Fibroblast of lung (primary cell): ENCODE measurements around the gene CCNF. TPM values are rescaled to one million over a fixed set of nuclear protein-coding genes. Genes with fewer than 3 reads are reported as not detected.

Experiments used
- DNase-seq, 2 donors: peaks; one replicate each; pipeline versions ENCODE4 v3.0.0 to v3.0.0-alpha.2; 2010; ENCODE audit warnings: low read depth in 2 of 2
- H2AFZ ChIP-seq: 2 replicates; pipeline ENCODE4 v1.5.1; 2012; ENCODE audit warnings: low read length, control low read depth, inconsistent platforms
- H3K27ac ChIP-seq: 2 replicates; pipeline ENCODE4 v1.5.1; 2011; ENCODE audit warnings: low read length, control low read depth; ENCODE audit not compliant: insufficient read depth
- H3K27me3 ChIP-seq: 2 replicates; pipeline ENCODE4 v1.5.1; 2011; ENCODE audit warnings: mild to moderate bottlenecking, low read length; ENCODE audit not compliant: control insufficient read depth, insufficient read depth
- H3K36me3 ChIP-seq: 2 replicates; pipeline ENCODE4 v1.5.1; 2011; ENCODE audit warnings: low read length; ENCODE audit not compliant: control insufficient read depth, insufficient read depth
- H3K4me1 ChIP-seq: 2 replicates; pipeline ENCODE4 v1.5.1; 2011; ENCODE audit warnings: low read length; ENCODE audit not compliant: control insufficient read depth, insufficient read depth; ENCODE audit errors: extremely low read depth
- H3K4me2 ChIP-seq: 2 replicates; pipeline ENCODE4 v1.5.1; 2011; ENCODE audit warnings: low read length, control low read depth; ENCODE audit not compliant: insufficient read depth; ENCODE audit errors: extremely low read depth
- H3K4me3 ChIP-seq, 4 experiments: fragments of 200-600 bp in 1 of 4; sonication (generic) in 1 of 4; replicated peaks in 1 of 4; 2 replicates each; pipeline ENCODE4 v1.5.1; 2011 to 2016; ENCODE audit warnings: low read length in 4 of 4, low read depth in 3 of 4, mild to moderate bottlenecking in 3 of 4, control low read depth in 2 of 4, inconsistent platforms in 1 of 4, mixed read lengths in 1 of 4; ENCODE audit not compliant: insufficient read depth in 1 of 4; ENCODE audit errors: control extremely low read depth in 1 of 4
- H3K79me2 ChIP-seq: 2 replicates; pipeline ENCODE4 v1.5.1; 2012; ENCODE audit warnings: mild to moderate bottlenecking, low read length, inconsistent platforms; ENCODE audit not compliant: control insufficient read depth, insufficient read depth
- H3K9ac ChIP-seq: 2 replicates; pipeline ENCODE4 v1.5.1; 2011; ENCODE audit warnings: mild to moderate bottlenecking, low read length, control low read depth; ENCODE audit not compliant: insufficient read depth
- H3K9me3 ChIP-seq: 2 replicates; pipeline ENCODE4 v1.5.1; 2012; ENCODE audit warnings: low read depth, low read length; ENCODE audit not compliant: control insufficient read depth, insufficient read depth
- H4K20me1 ChIP-seq: 2 replicates; pipeline ENCODE4 v1.5.1; 2011; ENCODE audit warnings: low read length; ENCODE audit not compliant: control insufficient read depth, insufficient read depth; ENCODE audit errors: extremely low read depth
- CTCF ChIP-seq, 2 donors: IDR thresholded peaks in 1 of 2; conservative IDR thresholded peaks in 1 of 2; 1 replicate in 1 of 2; 2 replicates in 1 of 2; pipeline ENCODE4 v1.5.1; 2011 to 2012; ENCODE audit warnings: low read length in 2 of 2, control low read depth in 1 of 2, inconsistent platforms in 1 of 2, low read depth in 1 of 2, mild to moderate bottlenecking in 1 of 2
- EZH2 ChIP-seq: IDR thresholded peaks from 2 replicates; pipeline ENCODE4 v1.5.1; 2012; ENCODE audit warnings: low read length, control low read depth, mild to moderate bottlenecking; ENCODE audit errors: missing control alignments
- polyA plus RNA-seq, 2 donors: library from polyadenylated mRNA; depleted of rRNA in 1 of 2; stranded (reverse) in 1 of 2; unstranded in 1 of 2; fragments of >200 nt; gene quantifications; 2 replicates each; pipeline ENCODE4 v1.2.1, GENCODE V29; 2011 to 2012; ENCODE audit warnings: missing spikeins in 1 of 2
- total RNA-seq: library from RNA; depleted of rRNA; stranded (reverse); fragments of >200 nt; gene quantifications from 2 replicates; pipeline ENCODE4 v1.2.1, GENCODE V29; 2014

CCNF gene
- total and polyA plus RNA-seq, 2 donors (not counting 1 experiment from before 2014, with no cell fraction given): 3.8 to 7.3 TPM

GRCh38 chr16:2415085-2415484 is 14.2 kb upstream of the CCNF start:
- no peak overlapping the region for H3K4me3 ChIP-seq
- H2AFZ ChIP-seq: no peak overlapping the region

GRCh38 chr16:2420035-2420434 is 9.2 kb upstream of the CCNF start:
- no peak overlapping the region for H3K27ac ChIP-seq
- peaks cover 3% of the 10 kb centered on the region for H3K4me1 ChIP-seq
- no peaks in the 10 kb centered on the region for H4K20me1 ChIP-seq
- H3K4me2 ChIP-seq: no peak overlapping the region
- H3K4me3 ChIP-seq: no peak overlapping the region
- H3K27me3 ChIP-seq: no peaks in the 10 kb centered on the region
- no peaks in the 10 kb centered on the region for H3K36me3 ChIP-seq
- H3K79me2 ChIP-seq: no peaks in the 10 kb centered on the region
- H3K9ac ChIP-seq: no peak overlapping the region
- H2AFZ ChIP-seq: no peak overlapping the region
- TF ChIP-seq EZH2: no peak
- no peak for TF ChIP-seq CTCF (conservative IDR thresholded peaks at IDR 0.05 in 1 of 2, IDR thresholded peaks at IDR 0.05 in 1 of 2; ENCODE audit: low read depth in 1 of 2, low read length in 2 of 2)
- peak in 1 of 2 donors; percentile 31 for DNase-seq
- H3K9me3 ChIP-seq: no peaks in the 10 kb centered on the region

More at GRCh38 chr16:2415085-2415484, 14.2 kb upstream of the CCNF start:
- Histone ChIP-seq H3K9me3 (no peaks in the 10 kb centered on the region), H4K20me1 (no peaks in the 10 kb centered on the region), H3K4me2 (no peak overlapping the region), H3K9ac (no peak overlapping the region), H3K27me3 (peaks cover 8% of the 10 kb centered on the region), H3K4me1 (peaks cover 3% of the 10 kb centered on the region), H3K27ac (no peak overlapping the region), H3K36me3 (no peaks in the 10 kb centered on the region), H3K79me2 (no peaks in the 10 kb centered on the region)
- TF ChIP-seq EZH2: no peak
- TF ChIP-seq CTCF (conservative IDR thresholded peaks at IDR 0.05 in 1 of 2, IDR thresholded peaks at IDR 0.05 in 1 of 2; ENCODE audit: low read depth in 1 of 2, low read length in 2 of 2): no peak
- no peak for DNase-seq

GRCh38 chr16:2422123-2422867 is 7.0 kb upstream of the CCNF start:
- DNase-seq: no peak
- no peak overlapping the region for H2AFZ ChIP-seq
- H3K79me2 ChIP-seq: no peaks in the 10 kb centered on the region
- H3K27me3 ChIP-seq: no peaks in the 10 kb centered on the region
- no peaks in the 10 kb centered on the region for H3K9me3 ChIP-seq
- no peaks in the 10 kb centered on the region for H4K20me1 ChIP-seq
- TF ChIP-seq CTCF (conservative IDR thresholded peaks at IDR 0.05 in 1 of 2, IDR thresholded peaks at IDR 0.05 in 1 of 2; ENCODE audit: low read depth in 1 of 2, low read length in 2 of 2): no peak
- TF ChIP-seq EZH2: no peak
- H3K4me3 ChIP-seq: no peak overlapping the region
- H3K4me1 ChIP-seq: no peaks in the 10 kb centered on the region
- H3K4me2 ChIP-seq: no peak overlapping the region
- H3K9ac ChIP-seq: no peak overlapping the region
- H3K36me3 ChIP-seq: no peaks in the 10 kb centered on the region
- H3K27ac ChIP-seq: no peak overlapping the region
